Stimulated activated memory B cell treated with anti-CD40 and anti-IgM and Interleukin-4, amounts not matched to agents 10 μg/mL and 1 μg/mL and 100 μg/mL, for 72 hours (primary cell): ENCODE results near the gene SAMD14.
A peak's percentile ranks its signal among the peaks of the same experiment; 100 is the strongest.

Experiments used
- ATAC-seq: fragments of 150-1000 bp; cut with Tn5 transposase; 2 replicates; pipeline ENCODE4 v1.10.0; 2021
- H3K27ac Mint-ChIP-seq: one replicate; pipeline ENCODE4 v1.8.0; 2022; ENCODE audit warnings: mild to moderate bottlenecking, mixed read lengths
- H3K27me3 Mint-ChIP-seq: one replicate; pipeline ENCODE4 v1.8.0; 2022; ENCODE audit warnings: mixed read lengths
- H3K36me3 Mint-ChIP-seq: one replicate; pipeline ENCODE4 v1.8.0; 2022; ENCODE audit warnings: mixed read lengths
- H3K4me1 Mint-ChIP-seq: one replicate; pipeline ENCODE4 v1.8.0; 2022; ENCODE audit warnings: mixed read lengths
- H3K4me3 Mint-ChIP-seq: one replicate; pipeline ENCODE4 v1.8.0; 2022; ENCODE audit warnings: mild to moderate bottlenecking, moderate library complexity, mixed read lengths
- H3K9me3 Mint-ChIP-seq: one replicate; pipeline ENCODE4 v1.8.0; 2022; ENCODE audit warnings: mixed read lengths

The SAMD14 gene

DNA sequence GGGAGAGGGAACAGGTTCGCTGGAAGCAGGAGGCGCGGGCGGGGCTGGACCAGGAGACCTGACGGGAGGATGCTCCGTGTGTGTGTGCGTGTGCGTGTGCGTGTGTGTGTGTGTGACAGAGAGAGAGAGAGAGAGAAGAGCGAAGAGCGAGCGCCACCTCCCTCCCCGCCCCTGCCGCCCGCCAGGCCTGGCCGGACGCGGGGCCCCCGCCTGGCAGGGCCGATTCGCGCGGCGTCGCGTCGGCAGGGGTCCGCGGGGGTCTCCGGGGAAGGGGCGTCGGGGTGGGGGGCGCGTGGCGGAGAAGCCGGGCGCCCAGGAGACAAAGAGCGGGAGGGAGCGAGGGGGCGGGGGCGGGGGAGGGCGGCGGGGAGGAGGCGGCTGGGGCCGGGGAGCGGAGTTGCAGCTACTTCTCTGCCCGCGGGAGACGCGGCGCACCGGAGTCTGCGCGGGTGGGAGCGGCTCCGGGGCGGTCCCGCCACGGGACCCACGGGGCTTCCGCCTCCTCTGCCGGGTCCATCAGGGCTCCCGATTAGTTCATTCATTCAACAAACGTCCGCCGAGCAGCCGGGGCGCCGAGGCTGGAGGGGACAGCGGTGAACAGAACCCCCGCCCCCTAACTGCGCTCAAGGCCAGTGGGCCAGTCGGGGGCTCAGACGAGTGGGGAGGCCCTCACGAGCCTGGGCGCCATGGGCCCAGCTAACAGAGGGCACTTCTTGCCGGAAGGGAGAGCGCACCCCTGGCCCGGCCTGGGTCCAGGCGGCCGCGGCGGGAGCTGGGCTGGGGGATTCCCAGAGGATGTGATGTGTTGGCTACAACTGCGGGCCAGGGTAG, at the start of gene SAMD14:
Gene SAMD14 (minus strand): TSS at position 433 of the 831 bp plus-strand sequence. CDS start 5,201 bp downstream, outside the sequence.
- H3K9me3 Mint-ChIP-seq = no peaks in the 10 kb centered on the region
- H3K4me1 Mint-ChIP-seq = peaks cover 50% of the 10 kb centered on the region
- H3K4me3 Mint-ChIP-seq = peak within 1 kb of the TSS; percentile 78
- H3K27me3 Mint-ChIP-seq = peaks cover 11% of the 10 kb centered on the region
- ATAC-seq = peak; percentile 70
- peaks cover 17% of the 10 kb centered on the region for H3K36me3 Mint-ChIP-seq
- peak within 1 kb of the TSS; percentile 60 for H3K27ac Mint-ChIP-seq

GRCh38 chr17:50177983-50178834, 48.2 kb upstream of the SAMD14 start:
- peak overlapping the region; percentile 27 for H3K4me3 Mint-ChIP-seq
- peaks cover 16% of the 10 kb centered on the region for H3K4me1 Mint-ChIP-seq
- no peaks in the 10 kb centered on the region for H3K36me3 Mint-ChIP-seq
- H3K9me3 Mint-ChIP-seq = no peaks in the 10 kb centered on the region
- peak overlapping the region; percentile 58 for H3K27ac Mint-ChIP-seq
- peak; percentile 91 for ATAC-seq
- H3K27me3 Mint-ChIP-seq = no peaks in the 10 kb centered on the region

- Mint-ChIP-seq H3K4me3 (no peak overlapping the region), H3K9me3 (no peaks in the 10 kb centered on the region), H3K4me1 (peaks cover 11% of the 10 kb centered on the region), H3K27ac (peak overlapping the region; percentile 58), H3K27me3 (no peaks in the 10 kb centered on the region), H3K36me3 (no peaks in the 10 kb centered on the region)
- no peak for ATAC-seq
These were observed 47.5 kb upstream of the SAMD14 start for GRCh38 chr17:50177476-50177875.

DNA sequence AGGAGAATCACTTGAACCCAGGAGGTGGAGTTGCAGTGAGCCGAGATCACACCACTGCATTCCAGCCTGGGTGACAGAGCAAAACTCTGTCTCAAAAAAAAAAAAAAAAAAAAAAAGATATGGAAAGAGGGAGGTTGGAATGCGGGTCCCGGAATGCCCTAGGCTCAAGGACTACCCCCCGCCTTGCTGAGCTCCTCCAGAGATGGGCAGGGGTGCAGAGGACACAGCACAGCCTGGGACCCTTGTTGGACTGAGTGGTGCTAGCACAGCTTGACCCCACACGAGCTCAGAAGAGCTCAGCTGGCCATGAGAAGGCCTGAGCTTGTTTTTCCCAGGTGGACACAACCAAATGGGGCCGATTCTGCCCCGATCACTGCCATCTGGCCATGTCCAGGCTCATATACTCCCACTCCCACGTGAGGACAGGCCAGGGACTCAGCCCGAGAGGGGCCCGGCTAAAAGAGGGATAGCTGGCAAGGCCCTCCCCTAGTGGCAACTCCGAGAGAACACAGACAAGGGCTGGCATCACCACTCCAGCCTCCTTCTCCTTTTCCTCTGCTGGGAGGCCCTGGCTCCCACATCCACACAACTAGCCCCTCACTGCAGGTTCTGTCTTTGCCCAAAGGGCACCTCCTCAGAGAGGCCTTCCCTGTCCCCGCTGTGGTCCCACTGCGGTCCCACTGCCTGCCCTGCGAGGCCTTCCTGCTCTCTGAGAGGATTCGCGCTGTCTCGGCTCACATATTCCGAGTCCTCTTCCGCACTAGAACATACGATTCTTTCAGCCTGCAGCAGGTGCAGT, 46.8 kb upstream of the SAMD14 start:
- Mint-ChIP-seq H3K4me3 (no peak overlapping the region), H3K27ac (no peak overlapping the region)
- no peak for ATAC-seq

GRCh38 chr17:50175035-50175807, 45.3 kb upstream of the SAMD14 start:
- no peaks in the 10 kb centered on the region for H3K27me3 Mint-ChIP-seq
- H3K36me3 Mint-ChIP-seq = no peaks in the 10 kb centered on the region
- ATAC-seq = no peak
- H3K4me1 Mint-ChIP-seq = peaks cover 23% of the 10 kb centered on the region
- H3K27ac Mint-ChIP-seq = no peak overlapping the region
- no peaks in the 10 kb centered on the region for H3K9me3 Mint-ChIP-seq
- H3K4me3 Mint-ChIP-seq = no peak overlapping the region

More for the DNA sequence above, 46.8 kb upstream of the SAMD14 start:
- Mint-ChIP-seq H3K27me3 (no peaks in the 10 kb centered on the region), H3K9me3 (no peaks in the 10 kb centered on the region), H3K4me1 (peaks cover 11% of the 10 kb centered on the region), H3K36me3 (no peaks in the 10 kb centered on the region)

GRCh38 chr17:50174444-50174843, 44.5 kb upstream of the SAMD14 start:
- Mint-ChIP-seq H3K36me3 (no peaks in the 10 kb centered on the region), H3K9me3 (no peaks in the 10 kb centered on the region), H3K4me1 (peaks cover 25% of the 10 kb centered on the region), H3K27me3 (no peaks in the 10 kb centered on the region), H3K27ac (no peak overlapping the region), H3K4me3 (no peak overlapping the region)
- no peak for ATAC-seq

- Mint-ChIP-seq H3K27me3 (no peaks in the 10 kb centered on the region), H3K9me3 (no peaks in the 10 kb centered on the region), H3K4me3 (no peak overlapping the region), H3K36me3 (no peaks in the 10 kb centered on the region), H3K4me1 (peaks cover 32% of the 10 kb centered on the region), H3K27ac (no peak overlapping the region)
- no peak for ATAC-seq
These were observed 43.5 kb upstream of the SAMD14 start for GRCh38 chr17:50173335-50173941.

GRCh38 chr17:50172936-50173334, 43.0 kb upstream of the SAMD14 start:
- H3K27me3 Mint-ChIP-seq = no peaks in the 10 kb centered on the region
- H3K36me3 Mint-ChIP-seq = no peaks in the 10 kb centered on the region
- H3K4me1 Mint-ChIP-seq = peaks cover 32% of the 10 kb centered on the region
- no peak overlapping the region for H3K4me3 Mint-ChIP-seq
- no peak for ATAC-seq
- no peak overlapping the region for H3K27ac Mint-ChIP-seq
- no peaks in the 10 kb centered on the region for H3K9me3 Mint-ChIP-seq

- Mint-ChIP-seq H3K9me3 (no peaks in the 10 kb centered on the region), H3K27ac (no peak overlapping the region), H3K27me3 (no peaks in the 10 kb centered on the region), H3K4me1 (peaks cover 38% of the 10 kb centered on the region), H3K36me3 (no peaks in the 10 kb centered on the region), H3K4me3 (no peak overlapping the region)
- no peak for ATAC-seq
These were observed 42.2 kb upstream of the SAMD14 start for GRCh38 chr17:50172130-50172529.

GRCh38 chr17:50171371-50172071, 41.6 kb upstream of the SAMD14 start:
- peak overlapping the region; percentile 16 for H3K27ac Mint-ChIP-seq
- H3K4me3 Mint-ChIP-seq = no peak overlapping the region
- ATAC-seq = no peak
- H3K9me3 Mint-ChIP-seq = no peaks in the 10 kb centered on the region
- H3K4me1 Mint-ChIP-seq = peaks cover 44% of the 10 kb centered on the region
- no peaks in the 10 kb centered on the region for H3K27me3 Mint-ChIP-seq
- H3K36me3 Mint-ChIP-seq = no peaks in the 10 kb centered on the region

- Mint-ChIP-seq H3K27ac (peak overlapping the region; percentile 16), H3K4me3 (no peak overlapping the region), H3K9me3 (no peaks in the 10 kb centered on the region), H3K4me1 (peaks cover 44% of the 10 kb centered on the region), H3K36me3 (no peaks in the 10 kb centered on the region), H3K27me3 (no peaks in the 10 kb centered on the region)
- ATAC-seq = peak; percentile 68
These were observed 40.9 kb upstream of the SAMD14 start for GRCh38 chr17:50170662-50171370.

- no peaks in the 10 kb centered on the region for H3K27me3 Mint-ChIP-seq
- H3K36me3 Mint-ChIP-seq = no peaks in the 10 kb centered on the region
- no peak overlapping the region for H3K27ac Mint-ChIP-seq
- no peaks in the 10 kb centered on the region for H3K9me3 Mint-ChIP-seq
- no peak overlapping the region for H3K4me3 Mint-ChIP-seq
- no peak for ATAC-seq
- H3K4me1 Mint-ChIP-seq = peaks cover 44% of the 10 kb centered on the region
These were observed 40.0 kb upstream of the SAMD14 start for GRCh38 chr17:50169881-50170459.
